Measurements from ENCODE around the gene HK3. TPM values are rescaled to one million over a fixed set of nuclear protein-coding genes. Genes with fewer than 3 reads are reported as not detected.

Gene HK3
- total and polyA plus RNA-seq, 12 donors, result 0.44 to 102 (median 15.2) TPM

DNA sequence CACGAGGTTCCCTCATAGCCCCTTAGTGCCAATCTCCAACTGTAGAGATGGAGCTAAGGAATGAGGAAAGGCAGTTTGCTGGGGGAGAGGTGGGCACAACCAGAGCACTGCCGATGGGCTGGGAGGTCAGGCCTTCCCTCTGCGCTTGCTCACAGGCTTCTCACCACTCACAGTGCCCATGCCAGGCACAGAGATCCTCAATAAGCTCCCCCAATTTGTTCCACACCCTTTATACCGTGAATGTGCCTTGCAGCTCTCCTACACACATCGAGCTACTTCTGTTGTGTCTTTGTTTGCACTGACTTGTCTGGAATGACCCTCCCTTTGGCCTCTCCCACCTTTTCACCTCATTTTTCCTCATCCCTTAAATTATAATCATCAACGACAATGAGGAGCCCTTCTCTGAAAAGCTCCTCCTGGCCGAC, 1.6 kb upstream of the HK3 start:
- intact Hi-C loops (cut with DNase I), result no loop called here
- H3K9me3 ChIP-seq (replicated peaks in 1 of 3), result no peaks in the 10 kb centered on the region
- no peak for DNase-seq
- no peaks in the 10 kb centered on the region for H3K4me1 ChIP-seq (replicated peaks in 1 of 2)
- peak overlapping the region in 1 of 5 donors; percentile 31 for H3K27ac ChIP-seq
- no peak overlapping the region for H3K4me3 ChIP-seq
- H3K36me3 ChIP-seq (replicated peaks in 1 of 2), result peaks cover 0 to 25% of the 10 kb centered on the region in 2 donors
- WGBS, 4 donors, result 64 to 78% (median 72%) methylated on average over 7 of the region's 7 CpGs
- TF ChIP-seq POLR2A (IDR thresholded peaks at IDR 0.05) (no peak), CTCF (IDR thresholded peaks at IDR 0.05) (no peak)
- H3K27me3 ChIP-seq, result no peaks in the 10 kb centered on the region

- Histone ChIP-seq H3K27ac (peak overlapping the region in 1 of 5 donors; percentile 41), H3K36me3 (replicated peaks in 1 of 2) (peaks cover 0 to 19% of the 10 kb centered on the region in 2 donors), H3K27me3 (no peaks in the 10 kb centered on the region), H3K4me3 (no peak overlapping the region), H3K9me3 (replicated peaks in 1 of 3) (no peaks in the 10 kb centered on the region), H3K4me1 (replicated peaks in 1 of 2) (no peaks in the 10 kb centered on the region)
- 71 to 81% (median 76%) methylated on average over 4 of the region's 4 CpGs for WGBS, 4 donors
- intact Hi-C loops (cut with DNase I), result no loop called here
- peak in 1 of 7 donors; percentile 30 for DNase-seq
- no peak for TF ChIP-seq POLR2A (IDR thresholded peaks at IDR 0.05)
Measured at GRCh38 chr5:176899946-176900779, 1.0 kb upstream of the HK3 start.

DNA sequence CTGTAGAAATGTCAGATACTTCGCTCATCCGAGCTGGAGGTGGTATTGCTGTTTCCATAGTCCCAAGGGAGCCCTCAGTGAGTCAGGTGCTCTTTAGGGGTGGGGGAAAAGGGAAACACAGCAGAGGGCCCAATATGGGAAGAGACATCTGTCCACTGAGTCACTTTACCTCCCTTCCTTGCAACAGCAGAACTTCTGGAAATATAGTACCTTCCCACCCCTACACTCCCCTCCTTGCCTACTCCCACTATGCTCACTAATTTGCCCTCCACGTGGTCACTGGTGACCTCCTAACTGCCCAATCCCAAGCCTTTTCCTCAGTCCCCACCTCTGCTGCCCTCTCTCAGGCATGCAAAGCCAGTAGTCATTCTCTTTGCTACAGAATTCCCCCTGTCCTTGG, 1.9 kb downstream of the HK3 start:
- TF ChIP-seq CTCF (IDR thresholded peaks at IDR 0.05) (no peak), POLR2A (IDR thresholded peaks at IDR 0.05) (no peak)
- no peaks in the 10 kb centered on the region for H3K27me3 ChIP-seq
- H3K27ac ChIP-seq, result no peak overlapping the region
- DNase-seq, result no peak
- intact Hi-C loops (cut with DNase I), result no loop called here
- no peaks in the 10 kb centered on the region for H3K36me3 ChIP-seq (replicated peaks in 1 of 2)
- 55 to 66% (median 60%) methylated on average over 3 of the region's 3 CpGs for WGBS, 4 donors
- H3K4me1 ChIP-seq (replicated peaks in 1 of 2), result no peaks in the 10 kb centered on the region
- H3K4me3 ChIP-seq, result no peak overlapping the region
- H3K9me3 ChIP-seq (replicated peaks in 1 of 3), result no peaks in the 10 kb centered on the region

DNA sequence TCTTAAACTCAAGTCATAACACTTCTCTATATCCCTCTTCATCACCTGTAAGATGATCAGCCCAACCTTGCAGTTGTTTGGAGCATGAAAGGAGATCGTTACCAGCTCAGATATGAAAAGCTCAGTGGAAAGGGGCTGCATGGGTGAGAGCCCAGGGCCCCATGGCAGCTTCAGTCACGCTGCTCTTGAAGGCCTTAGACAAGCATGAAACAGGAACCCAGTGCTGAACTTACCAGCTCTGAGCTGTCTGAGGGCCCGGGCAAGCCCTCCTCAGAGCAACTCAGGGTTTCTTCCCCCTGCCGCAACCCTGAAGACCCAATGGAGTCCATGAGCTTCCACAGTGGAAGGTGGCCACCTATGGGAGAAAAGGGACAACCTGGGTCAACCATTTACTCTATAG, 3.3 kb downstream of the HK3 start:
- intact Hi-C loops (cut with DNase I), result no loop called here
- Histone ChIP-seq H3K4me1 (replicated peaks in 1 of 2) (no peaks in the 10 kb centered on the region), H3K27me3 (no peaks in the 10 kb centered on the region), H3K27ac (no peak overlapping the region), H3K9me3 (replicated peaks in 1 of 3) (no peaks in the 10 kb centered on the region), H3K4me3 (no peak overlapping the region), H3K36me3 (replicated peaks in 1 of 2) (no peaks in the 10 kb centered on the region)
- no peak for TF ChIP-seq CTCF (IDR thresholded peaks at IDR 0.05)
- no peak for TF ChIP-seq POLR2A (IDR thresholded peaks at IDR 0.05)
- no peak for DNase-seq
- 83 to 92% (median 87%) methylated on average over 3 to 4 of the region's 4 CpGs for WGBS, 4 donors

DNA sequence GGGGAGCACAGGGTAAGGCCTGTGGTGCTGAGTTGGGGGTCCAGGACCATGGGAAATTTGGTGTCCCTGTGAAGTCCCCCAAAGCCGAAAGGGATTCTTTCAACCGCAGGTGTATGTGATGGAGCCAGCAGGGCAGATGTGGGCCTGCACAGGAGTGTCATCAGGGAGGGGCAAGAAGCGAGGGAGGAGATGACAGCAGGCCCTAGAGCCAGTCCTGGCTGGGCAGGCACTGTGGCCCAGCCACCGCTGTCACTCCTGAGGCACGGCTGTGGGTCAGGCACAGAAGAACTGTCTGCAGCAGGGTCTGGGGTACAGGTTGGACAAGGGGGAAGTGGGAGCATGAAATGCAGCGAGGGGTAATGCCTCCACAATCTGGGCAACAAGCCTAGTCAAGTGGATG, 4.8 kb downstream of the HK3 start:
- WGBS, 4 donors, result 73 to 95% (median 89%) methylated on average over 6 of the region's 6 CpGs
- no peaks in the 10 kb centered on the region for H3K27me3 ChIP-seq
- DNase-seq, result peak in 1 of 7 donors; percentile 9
- H3K4me3 ChIP-seq, result no peak overlapping the region
- intact Hi-C loops (cut with DNase I), result no loop called here
- no peaks in the 10 kb centered on the region for H3K36me3 ChIP-seq (replicated peaks in 1 of 2)
- TF ChIP-seq POLR2A (IDR thresholded peaks at IDR 0.05) (no peak), CTCF (IDR thresholded peaks at IDR 0.05) (no peak)
- H3K4me1 ChIP-seq (replicated peaks in 1 of 2), result no peaks in the 10 kb centered on the region
- H3K9me3 ChIP-seq (replicated peaks in 1 of 3), result no peaks in the 10 kb centered on the region
- H3K27ac ChIP-seq, result no peak overlapping the region
